GM23338 (cell line): ENCODE measurements around the gene SUN3. TPM values are rescaled to one million over a fixed set of nuclear protein-coding genes. Genes with fewer than 3 reads are reported as not detected.

Source experiments
- ATAC-seq: fragments of 200-7000 bp; cut with Tn5 transposase; 3 replicates; pipeline ENCODE4 v1.9.1; 2020
- DNase-seq: peaks from one replicate; pipeline ENCODE4 v3.0.0-alpha.2; 2015; ENCODE audit warnings: low spot score
- H2AFZ ChIP-seq: fragments of 200-600 bp; sonication (generic); 2 replicates; pipeline ENCODE4 v1.8.0; 2016; ENCODE audit warnings: antibody characterized with exemption, mild to moderate bottlenecking, moderate library complexity
- H3F3A ChIP-seq: fragments of 200-600 bp; sonication (generic); replicated peaks from 2 replicates; pipeline ENCODE4 v1.8.0; 2017; ENCODE audit warnings: antibody characterized with exemption, mixed run types, low read depth
- H3K27ac ChIP-seq: fragments of 200-600 bp; sonication (generic); 2 replicates; pipeline ENCODE4 v1.6.1; 2016; ENCODE audit warnings: low read depth
- H3K27me3 ChIP-seq: fragments of 200-600 bp; sonication (generic); 2 replicates; pipeline ENCODE4 v1.8.0; 2016; ENCODE audit warnings: mild to moderate bottlenecking, mixed run types, moderate library complexity; ENCODE audit not compliant: insufficient read depth
- H3K36me3 ChIP-seq: fragments of 200-600 bp; sonication (generic); 2 replicates; pipeline ENCODE4 v1.8.0; 2016; ENCODE audit warnings: mild to moderate bottlenecking; ENCODE audit not compliant: insufficient read depth
- H3K4me1 ChIP-seq: fragments of 200-600 bp; sonication (generic); 2 replicates; pipeline ENCODE4 v1.8.0; 2016; ENCODE audit warnings: mild to moderate bottlenecking, moderate library complexity; ENCODE audit not compliant: insufficient read depth
- H3K4me2 ChIP-seq: fragments of 200-600 bp; sonication (generic); 2 replicates; pipeline ENCODE4 v1.7.1; 2017; ENCODE audit warnings: mixed run types
- H3K4me3 ChIP-seq: fragments of 200-600 bp; sonication (generic); 2 replicates; pipeline ENCODE4 v1.6.1; 2016; ENCODE audit warnings: mixed run types
- H3K79me2 ChIP-seq: fragments of 200-600 bp; sonication (generic); replicated peaks from 2 replicates; pipeline ENCODE4 v1.8.0; 2017; ENCODE audit warnings: mild to moderate bottlenecking; ENCODE audit not compliant: insufficient read depth
- H3K9me2 ChIP-seq: fragments of 200-600 bp; sonication (generic); 2 replicates; pipeline ENCODE4 v1.8.0; 2017; ENCODE audit not compliant: insufficient read depth
- H4K20me1 ChIP-seq: fragments of 200-600 bp; sonication (generic); replicated peaks from 2 replicates; pipeline ENCODE4 v1.8.0; 2017; ENCODE audit warnings: mild to moderate bottlenecking; ENCODE audit not compliant: insufficient read depth
- H3K27ac Mint-ChIP-seq: 2 replicates; pipeline ENCODE4 v1.8.0; 2020; ENCODE audit warnings: inconsistent platforms, mild to moderate bottlenecking, moderate library complexity, mixed read lengths
- H3K27me3 Mint-ChIP-seq: 3 replicates; pipeline ENCODE4 v1.8.0; 2022; ENCODE audit warnings: low read depth, mild to moderate bottlenecking, moderate library complexity, mixed read lengths, inconsistent platforms; ENCODE audit not compliant: insufficient read depth, poor library complexity
- H3K36me3 Mint-ChIP-seq: 3 replicates; pipeline ENCODE4 v1.8.0; 2021; ENCODE audit warnings: low read depth, mild to moderate bottlenecking, inconsistent platforms, moderate library complexity, mixed read lengths
- H3K4me1 Mint-ChIP-seq: 3 replicates; pipeline ENCODE4 v1.8.0; 2020; ENCODE audit warnings: mild to moderate bottlenecking, inconsistent platforms, mixed read lengths
- H3K4me3 Mint-ChIP-seq: 3 replicates; pipeline ENCODE4 v1.8.0; 2021; ENCODE audit warnings: moderate library complexity, mild to moderate bottlenecking, inconsistent platforms, mixed read lengths
- H3K9me3 Mint-ChIP-seq: 3 replicates; pipeline ENCODE4 v1.8.0; 2020; ENCODE audit warnings: moderate library complexity, mild to moderate bottlenecking, inconsistent platforms, mixed read lengths
- CTCF ChIP-seq, 2 experiments: fragments of 200-600 bp in 1 of 2; sonication (generic) in 1 of 2; conservative IDR thresholded peaks; 2 replicates each; pipeline versions ENCODE4 v1.5.1 to v1.6.1; 2016 to 2017; ENCODE audit warnings: antibody characterized with exemption in 2 of 2, low read depth in 2 of 2, mild to moderate bottlenecking in 2 of 2, moderate library complexity in 1 of 2
- ZNF462 ChIP-seq: fragments of 250-450 bp; sonication (Bioruptor Pico); IDR thresholded peaks from 2 replicates; pipeline ENCODE4 v1.5.0; 2020; ENCODE audit warnings: mild to moderate bottlenecking, moderate library complexity
- polyA plus RNA-seq: library from polyadenylated mRNA; unstranded; fragments of >200 nt; fragmentation: Nextera tagmentation; extraction: Ambion mirVana; gene quantifications from 2 replicates; pipeline ENCODE4 v1.2.1, GENCODE V29; 2016
- total RNA-seq: library from RNA; depleted of rRNA; stranded (reverse); fragments of >200 nt; shearing (Covaris generic); gene quantifications from 2 replicates; pipeline ENCODE4 v1.2.3, GENCODE V29; 2014

Gene SUN3
- total and polyA plus RNA-seq, 2 experiments from 2014 or later, result 0.52 TPM; not detected in 1

GRCh38 chr7:47992446-47992845 lies 36.5 kb downstream of the SUN3 start:
- no peaks in the 10 kb centered on the region for H3K36me3 ChIP-seq
- ATAC-seq (peak; percentile 11; the same call in 1 of the 3 replicates), DNase-seq (peak; percentile 11)
- H3K27me3 ChIP-seq, result no peaks in the 10 kb centered on the region
- H3K4me2 ChIP-seq, result peak overlapping the region; percentile 72
- Mint-ChIP-seq H3K4me1 (peaks cover 29% of the 10 kb centered on the region), H3K9me3 (peaks cover 6% of the 10 kb centered on the region; the same call in 2 of the 3 replicates), H3K36me3 (no peaks in the 10 kb centered on the region), H3K27ac (peak overlapping the region; percentile 89; the same call in 1 of the 2 replicates), H3K27me3 (peaks cover 2% of the 10 kb centered on the region), H3K4me3 (peak overlapping the region; percentile 78; the same call in 2 of the 3 replicates)
- no peaks in the 10 kb centered on the region for H4K20me1 ChIP-seq
- no peaks in the 10 kb centered on the region for H3K79me2 ChIP-seq
- no peak overlapping the region for H3K4me3 ChIP-seq
- no peak overlapping the region for H2AFZ ChIP-seq
- H3K4me1 ChIP-seq, result peaks cover 12% of the 10 kb centered on the region
- TF ChIP-seq ZNF462 (CRISPR knock-in tag) (no peak), CTCF (conservative IDR thresholded peaks at IDR 0.05; ENCODE audit: low read depth in 2 of 2) (peak in 1 of 2 experiments; percentile 22; a peak in 2 of 4 replicates)
- no peak overlapping the region for H3K27ac ChIP-seq
- no peaks in the 10 kb centered on the region for H3F3A ChIP-seq
- H3K9me2 ChIP-seq, result peaks cover 8% of the 10 kb centered on the region; the same call in 1 of the 2 replicates
